ENCODE results near the gene ARHGEF2.

Gene ARHGEF2

GRCh38 chr1:155978325-155978972 is at the start of gene ARHGEF2:
TSS of gene ARHGEF2 (minus strand) at chr1:155978547. CDS start at chr1:155978427, 120 bp downstream.
- DNase-seq: peak; percentile 19

GRCh38 chr1:156026588-156026987 is 48.2 kb upstream of the ARHGEF2 start:
- no peak for DNase-seq

- DNase-seq: no peak
Measured at GRCh38 chr1:156025876-156026275, 47.5 kb upstream of the ARHGEF2 start.

- no peak for DNase-seq
Measured at GRCh38 chr1:156024801-156025200, 46.5 kb upstream of the ARHGEF2 start.

- DNase-seq: no peak
Measured at GRCh38 chr1:156021954-156022353, 43.6 kb upstream of the ARHGEF2 start.

- DNase-seq: no peak
Measured at GRCh38 chr1:156021093-156021428, 42.7 kb upstream of the ARHGEF2 start.

- peak; percentile 83 for DNase-seq
Measured at GRCh38 chr1:156020293-156021092, 42.1 kb upstream of the ARHGEF2 start, which contains the start of gene SSR2. TSS of gene SSR2 (minus strand) at chr1:156020951. CDS start at chr1:156020167, 784 bp downstream.

- no peak for DNase-seq
Measured at GRCh38 chr1:156019946-156020292, 41.6 kb upstream of the ARHGEF2 start.

GRCh38 chr1:156014829-156015228 is 36.5 kb upstream of the ARHGEF2 start:
- DNase-seq: no peak

GRCh38 chr1:156012051-156012817 is 33.9 kb upstream of the ARHGEF2 start:
- no peak for DNase-seq

- no peak for DNase-seq
Measured at GRCh38 chr1:156009404-156009803, 31.1 kb upstream of the ARHGEF2 start.

GRCh38 chr1:156006666-156007376 is 28.5 kb upstream of the ARHGEF2 start:
- no peak for DNase-seq

GRCh38 chr1:156004843-156005584 is 26.7 kb upstream of the ARHGEF2 start:
- no peak for DNase-seq

- no peak for DNase-seq
Measured at GRCh38 chr1:156003923-156004188, 25.5 kb upstream of the ARHGEF2 start.

- DNase-seq: no peak
Measured at GRCh38 chr1:156002188-156002911, 24.0 kb upstream of the ARHGEF2 start.

- no peak for DNase-seq
Measured at GRCh38 chr1:156001662-156002171, 23.4 kb upstream of the ARHGEF2 start.

- no peak for DNase-seq
Measured at GRCh38 chr1:156001021-156001661, 22.8 kb upstream of the ARHGEF2 start.

GRCh38 chr1:155999964-156000363 is 21.6 kb upstream of the ARHGEF2 start:
- no peak for DNase-seq

- no peak for DNase-seq
Measured at GRCh38 chr1:155996166-155996565, 17.8 kb upstream of the ARHGEF2 start.

GRCh38 chr1:155993595-155993994 is 15.2 kb upstream of the ARHGEF2 start:
- DNase-seq: no peak
